Liver (tissue), 9 donors: ENCODE measurements around the gene CELSR2. TPM values are rescaled to one million over a fixed set of nuclear protein-coding genes. Genes with fewer than 3 reads are reported as not detected.

Source experiments
- DNase-seq: peaks from one replicate; pipeline ENCODE4 v3.0.0-alpha.2; 2017; ENCODE audit warnings: low spot score
- H3K27ac ChIP-seq, 2 donors: one replicate each; pipeline ENCODE4 v1.7.0; 2013; ENCODE audit warnings: inconsistent platforms in 2 of 2, low read length in 2 of 2, control low read depth in 1 of 2, low read depth in 1 of 2, mild to moderate bottlenecking in 1 of 2
- H3K27me3 ChIP-seq, 4 donors: one replicate each; pipeline versions ENCODE4 v1.6.1 to v1.7.0; 2013; ENCODE audit warnings: low read length in 3 of 4, inconsistent platforms in 1 of 4, mild to moderate bottlenecking in 1 of 4, moderate library complexity in 1 of 4; ENCODE audit not compliant: control insufficient read depth in 4 of 4, insufficient read depth in 4 of 4
- H3K36me3 ChIP-seq, 4 donors: one replicate each; pipeline versions ENCODE4 v1.6.1 to v1.7.0; 2013; ENCODE audit warnings: low read length in 3 of 4, mild to moderate bottlenecking in 3 of 4, low read depth in 1 of 4, moderate library complexity in 1 of 4; ENCODE audit not compliant: control insufficient read depth in 4 of 4, insufficient read depth in 3 of 4
- H3K4me1 ChIP-seq, 4 donors: one replicate each; pipeline versions ENCODE4 v1.6.1 to v1.7.0; 2013; ENCODE audit warnings: low read length in 3 of 4, mild to moderate bottlenecking in 3 of 4, moderate library complexity in 1 of 4; ENCODE audit not compliant: control insufficient read depth in 4 of 4, insufficient read depth in 4 of 4
- H3K4me3 ChIP-seq, 3 donors: one replicate each; pipeline versions ENCODE4 v1.6.1 to v1.7.0; 2013; ENCODE audit warnings: low read length in 3 of 3, control low read depth in 1 of 3, low read depth in 1 of 3, mild to moderate bottlenecking in 1 of 3
- H3K9ac ChIP-seq, 2 donors: one replicate each; pipeline ENCODE4 v1.7.0; 2013; ENCODE audit warnings: low read length in 2 of 2, mild to moderate bottlenecking in 2 of 2, moderate library complexity in 2 of 2, control low read depth in 1 of 2, low read depth in 1 of 2
- H3K9me3 ChIP-seq, 4 donors: one replicate each; pipeline versions ENCODE4 v1.6.1 to v1.7.0; 2013; ENCODE audit warnings: low read length in 3 of 4; ENCODE audit not compliant: control insufficient read depth in 4 of 4
- CTCF ChIP-seq: fragments of 150-350 bp; IDR thresholded peaks from 2 replicates; pipeline ENCODE4 v1.5.1; 2017; ENCODE audit warnings: improper control_type of control experiment, low read depth, low read length; ENCODE audit not compliant: missing input control
- EGR1 ChIP-seq, 2 donors: IDR thresholded peaks; 2 replicates each; pipeline ENCODE4 v1.6.1; 2016 to 2018; ENCODE audit warnings: antibody characterized with exemption in 2 of 2, low read depth in 2 of 2
- FOXA1 ChIP-seq: IDR thresholded peaks from 2 replicates; pipeline ENCODE4 v1.6.1; 2016; ENCODE audit warnings: antibody characterized with exemption
- FOXA2 ChIP-seq: IDR thresholded peaks from 2 replicates; pipeline ENCODE4 v1.6.1; 2016; ENCODE audit warnings: antibody characterized with exemption
- GABPA ChIP-seq, 2 donors: IDR thresholded peaks in 1 of 2; conservative IDR thresholded peaks in 1 of 2; 2 replicates each; pipeline ENCODE4 v1.6.1; 2016; ENCODE audit warnings: antibody characterized with exemption in 2 of 2, mild to moderate bottlenecking in 1 of 2, moderate library complexity in 1 of 2
- HNF4A ChIP-seq, 2 donors: conservative IDR thresholded peaks; 2 replicates each; pipeline ENCODE4 v1.6.1; 2016; ENCODE audit warnings: antibody characterized with exemption in 2 of 2, mild to moderate bottlenecking in 2 of 2
- HNF4G ChIP-seq: IDR thresholded peaks from 2 replicates; pipeline ENCODE4 v1.6.1; 2016; ENCODE audit warnings: antibody characterized with exemption
- JUND ChIP-seq, 2 donors: IDR thresholded peaks; 2 replicates each; pipeline ENCODE4 v1.6.1; 2016; ENCODE audit warnings: antibody characterized with exemption in 2 of 2
- MAX ChIP-seq: IDR thresholded peaks from 2 replicates; pipeline ENCODE4 v1.6.1; 2016; ENCODE audit warnings: antibody characterized with exemption
- RAD21 ChIP-seq, 2 donors: IDR thresholded peaks; 2 replicates each; pipeline ENCODE4 v1.6.1; 2016; ENCODE audit warnings: antibody characterized with exemption in 2 of 2, mild to moderate bottlenecking in 2 of 2
- REST ChIP-seq: IDR thresholded peaks from 2 replicates; pipeline ENCODE4 v1.6.1; 2016; ENCODE audit warnings: antibody characterized with exemption, mild to moderate bottlenecking
- RXRA ChIP-seq, 2 donors: IDR thresholded peaks; 2 replicates each; pipeline ENCODE4 v1.6.1; 2017 to 2018; ENCODE audit warnings: antibody characterized with exemption in 2 of 2, mild to moderate bottlenecking in 1 of 2
- SP1 ChIP-seq: IDR thresholded peaks from 2 replicates; pipeline ENCODE4 v1.6.1; 2018; ENCODE audit warnings: antibody characterized with exemption, mild to moderate bottlenecking
- TAF1 ChIP-seq: conservative IDR thresholded peaks from 2 replicates; pipeline ENCODE4 v1.6.1; 2016; ENCODE audit warnings: antibody characterized with exemption, mild to moderate bottlenecking
- YY1 ChIP-seq: IDR thresholded peaks from 2 replicates; pipeline ENCODE4 v1.6.1; 2016; ENCODE audit warnings: antibody characterized with exemption, mild to moderate bottlenecking
- WGBS: extraction: QIAGEN DNeasy Blood & Tissue Kit; methylation state at CpG from one replicate; pipeline ENCODE4 v1.1.7; 2013; 5-methylcytosine and 5-hydroxymethylcytosine counted together
- polyA plus RNA-seq, 2 donors: library from polyadenylated mRNA; stranded (reverse) in 1 of 2; unstranded in 1 of 2; fragments of 200-250 nt in 1 of 2; fragments of >200 nt in 1 of 2; fragmentation: Nextera tagmentation in 1 of 2; extraction: Ambion mirVana in 1 of 2; gene quantifications; one replicate each; pipeline versions ENCODE4 v1.2.1 to v1.2.3, GENCODE V29; 2013 to 2015
- total RNA-seq, 2 donors: library from RNA; depleted of rRNA; stranded (reverse); fragments of >200 nt; gene quantifications; one replicate each; pipeline ENCODE4 v1.2.3, GENCODE V29; 2014
- TF ChIP-seq, protein P1 (sequence below): IDR thresholded peaks from 2 replicates; pipeline ENCODE4 v1.6.1; 2016; ENCODE audit warnings: antibody characterized with exemption
- TF ChIP-seq, protein P2 (sequence below): IDR thresholded peaks from 2 replicates; pipeline ENCODE4 v1.6.1; 2016; ENCODE audit warnings: antibody characterized with exemption
- donor health status: healthy.
- donor health status: healthy.
- donor health status: healthy.
- donor health status: healthy.
- donor health status: healthy.

CELSR2 gene
- total and polyA plus RNA-seq, 4 donors, result 0.73 to 1.6 (median 1.2) TPM

DNA sequence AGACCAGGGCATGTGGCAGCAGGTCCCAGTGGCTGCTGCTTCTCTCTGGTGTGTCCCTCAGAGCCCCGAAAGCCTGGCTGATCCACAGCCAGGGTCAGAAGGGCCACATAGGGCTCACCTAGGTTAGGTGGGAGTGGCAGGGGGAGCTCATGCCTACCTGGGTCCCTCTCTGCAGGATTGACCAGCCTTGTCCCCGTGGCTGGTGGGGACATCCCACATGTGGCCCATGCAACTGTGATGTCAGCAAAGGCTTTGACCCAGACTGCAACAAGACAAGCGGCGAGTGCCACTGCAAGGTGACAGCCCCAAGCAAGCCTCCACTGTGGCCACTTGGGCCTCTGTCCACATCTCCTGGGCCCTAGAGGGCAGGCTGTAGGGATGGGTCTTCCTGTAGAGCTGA is 15.7 kb downstream of the CELSR2 start:
- Histone ChIP-seq H3K4me3 (no peak overlapping the region), H3K27me3 (no peaks in the 10 kb centered on the region), H3K4me1 (no peaks in the 10 kb centered on the region), H3K9ac (no peak overlapping the region), H3K36me3 (no peaks in the 10 kb centered on the region), H3K27ac (no peak overlapping the region), H3K9me3 (no peaks in the 10 kb centered on the region)
- whole genome bisulfite sequencing, result 94% methylated on average over 4 of the region's 4 CpGs
- no peak for TF ChIP-seq REST
- no peak for TF ChIP-seq MAX
- TF ChIP-seq RAD21 (IDR thresholded peaks at IDR 0.05), result no peak
- no peak for TF ChIP-seq RXRA (IDR thresholded peaks at IDR 0.05)
- TF ChIP-seq CTCF, result no peak
- TF ChIP-seq, protein P1, sequence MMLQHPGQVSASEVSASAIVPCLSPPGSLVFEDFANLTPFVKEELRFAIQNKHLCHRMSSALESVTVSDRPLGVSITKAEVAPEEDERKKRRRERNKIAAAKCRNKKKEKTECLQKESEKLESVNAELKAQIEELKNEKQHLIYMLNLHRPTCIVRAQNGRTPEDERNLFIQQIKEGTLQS, result no peak
- no peak for TF ChIP-seq HNF4A (conservative IDR thresholded peaks at IDR 0.05)
- no peak for TF ChIP-seq HNF4G
- TF ChIP-seq FOXA1, result no peak
- TF ChIP-seq FOXA2, result no peak
- TF ChIP-seq GABPA (IDR thresholded peaks at IDR 0.05 in 1 of 2, conservative IDR thresholded peaks at IDR 0.05 in 1 of 2), result no peak
- TF ChIP-seq TAF1, result no peak
- TF ChIP-seq JUND (IDR thresholded peaks at IDR 0.05), result no peak
- no peak for TF ChIP-seq SP1
- TF ChIP-seq, protein P2, sequence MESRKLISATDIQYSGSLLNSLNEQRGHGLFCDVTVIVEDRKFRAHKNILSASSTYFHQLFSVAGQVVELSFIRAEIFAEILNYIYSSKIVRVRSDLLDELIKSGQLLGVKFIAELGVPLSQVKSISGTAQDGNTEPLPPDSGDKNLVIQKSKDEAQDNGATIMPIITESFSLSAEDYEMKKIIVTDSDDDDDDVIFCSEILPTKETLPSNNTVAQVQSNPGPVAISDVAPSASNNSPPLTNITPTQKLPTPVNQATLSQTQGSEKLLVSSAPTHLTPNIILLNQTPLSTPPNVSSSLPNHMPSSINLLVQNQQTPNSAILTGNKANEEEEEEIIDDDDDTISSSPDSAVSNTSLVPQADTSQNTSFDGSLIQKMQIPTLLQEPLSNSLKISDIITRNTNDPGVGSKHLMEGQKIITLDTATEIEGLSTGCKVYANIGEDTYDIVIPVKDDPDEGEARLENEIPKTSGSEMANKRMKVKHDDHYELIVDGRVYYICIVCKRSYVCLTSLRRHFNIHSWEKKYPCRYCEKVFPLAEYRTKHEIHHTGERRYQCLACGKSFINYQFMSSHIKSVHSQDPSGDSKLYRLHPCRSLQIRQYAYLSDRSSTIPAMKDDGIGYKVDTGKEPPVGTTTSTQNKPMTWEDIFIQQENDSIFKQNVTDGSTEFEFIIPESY, result no peak
- TF ChIP-seq EGR1 (IDR thresholded peaks at IDR 0.05; ENCODE audit: low read depth in 2 of 2), result no peak
- no peak for TF ChIP-seq YY1
- DNase-seq, result no peak
